DMS153 (cell line): ENCODE measurements around the gene TAS2R3.
A peak's percentile ranks its signal among the peaks of the same experiment; 100 is the strongest.
"Not testable (repeated sequence)": the region's sequence is repeated elsewhere in the genome, so short reads cannot be mapped to it uniquely, and the experiment has no call there.

ENCODE experiments used
- DNase-seq: peaks from one replicate; lab custom pipeline; 2025; lab: John Stamatoyannopoulos, UW

TAS2R3 gene, protein sequence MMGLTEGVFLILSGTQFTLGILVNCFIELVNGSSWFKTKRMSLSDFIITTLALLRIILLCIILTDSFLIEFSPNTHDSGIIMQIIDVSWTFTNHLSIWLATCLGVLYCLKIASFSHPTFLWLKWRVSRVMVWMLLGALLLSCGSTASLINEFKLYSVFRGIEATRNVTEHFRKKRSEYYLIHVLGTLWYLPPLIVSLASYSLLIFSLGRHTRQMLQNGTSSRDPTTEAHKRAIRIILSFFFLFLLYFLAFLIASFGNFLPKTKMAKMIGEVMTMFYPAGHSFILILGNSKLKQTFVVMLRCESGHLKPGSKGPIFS

DNA sequence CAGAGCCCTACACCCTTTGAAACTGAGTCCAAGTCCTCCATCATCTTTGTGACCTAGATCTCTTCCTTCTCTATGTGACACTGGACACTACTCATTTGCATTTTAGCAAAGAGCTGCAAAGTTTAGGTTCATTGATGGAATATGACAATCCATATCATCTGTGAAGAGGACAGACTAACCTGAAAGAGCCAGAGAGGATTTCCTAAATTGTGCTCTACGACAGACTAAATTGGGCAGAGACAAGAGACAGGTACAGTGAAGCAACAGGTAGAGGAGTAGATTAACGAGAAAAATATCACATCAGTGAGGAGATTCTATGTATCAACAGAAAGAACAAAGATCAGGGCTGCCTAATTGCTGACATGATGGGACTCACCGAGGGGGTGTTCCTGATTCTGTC, at the start of gene TAS2R3:
Gene TAS2R3 (plus strand): TSS at position 301 of the 400 bp plus-strand sequence. CDS start 62 bp downstream, at position 363.
- DNase-seq, result no peak

DNA sequence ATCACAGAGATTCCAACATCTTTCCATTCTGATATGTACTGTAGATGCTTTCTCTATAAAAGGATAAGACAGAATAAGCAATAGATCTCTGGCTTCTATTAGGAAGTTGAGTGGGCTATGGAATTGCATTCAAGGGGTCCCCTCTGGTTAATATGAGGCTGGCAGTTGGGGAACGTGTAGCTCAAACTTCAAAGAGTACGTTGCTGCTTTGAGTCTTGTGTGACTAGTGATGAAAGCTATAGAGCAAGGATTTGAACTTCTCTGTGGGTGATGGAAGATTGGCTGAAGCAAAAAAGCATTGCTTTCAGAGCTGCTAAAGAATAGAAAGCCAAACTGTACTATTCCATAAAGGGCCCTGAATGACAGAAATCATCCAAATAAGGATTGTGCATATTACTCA, 49.3 kb upstream of the TAS2R3 start:
- no peak for DNase-seq

DNA sequence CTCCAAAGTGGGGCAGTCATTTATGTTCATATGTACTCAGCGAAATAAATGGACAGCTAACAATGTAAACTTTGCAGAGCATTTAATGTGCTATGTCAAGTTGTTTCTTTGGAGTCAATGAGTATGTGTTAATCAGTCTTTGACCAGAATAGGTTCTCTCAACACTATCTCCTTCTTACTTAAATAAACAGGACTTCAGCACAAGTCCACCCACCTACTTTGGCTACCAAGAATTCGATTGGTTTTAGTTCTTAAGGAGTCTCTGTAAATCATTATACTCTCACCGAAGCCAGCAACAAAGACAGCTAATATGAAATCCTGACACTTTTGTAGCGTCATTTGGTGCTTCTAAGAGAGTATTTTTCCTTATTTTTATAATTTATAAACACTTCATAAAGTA, 48.9 kb upstream of the TAS2R3 start:
- no peak for DNase-seq

DNA sequence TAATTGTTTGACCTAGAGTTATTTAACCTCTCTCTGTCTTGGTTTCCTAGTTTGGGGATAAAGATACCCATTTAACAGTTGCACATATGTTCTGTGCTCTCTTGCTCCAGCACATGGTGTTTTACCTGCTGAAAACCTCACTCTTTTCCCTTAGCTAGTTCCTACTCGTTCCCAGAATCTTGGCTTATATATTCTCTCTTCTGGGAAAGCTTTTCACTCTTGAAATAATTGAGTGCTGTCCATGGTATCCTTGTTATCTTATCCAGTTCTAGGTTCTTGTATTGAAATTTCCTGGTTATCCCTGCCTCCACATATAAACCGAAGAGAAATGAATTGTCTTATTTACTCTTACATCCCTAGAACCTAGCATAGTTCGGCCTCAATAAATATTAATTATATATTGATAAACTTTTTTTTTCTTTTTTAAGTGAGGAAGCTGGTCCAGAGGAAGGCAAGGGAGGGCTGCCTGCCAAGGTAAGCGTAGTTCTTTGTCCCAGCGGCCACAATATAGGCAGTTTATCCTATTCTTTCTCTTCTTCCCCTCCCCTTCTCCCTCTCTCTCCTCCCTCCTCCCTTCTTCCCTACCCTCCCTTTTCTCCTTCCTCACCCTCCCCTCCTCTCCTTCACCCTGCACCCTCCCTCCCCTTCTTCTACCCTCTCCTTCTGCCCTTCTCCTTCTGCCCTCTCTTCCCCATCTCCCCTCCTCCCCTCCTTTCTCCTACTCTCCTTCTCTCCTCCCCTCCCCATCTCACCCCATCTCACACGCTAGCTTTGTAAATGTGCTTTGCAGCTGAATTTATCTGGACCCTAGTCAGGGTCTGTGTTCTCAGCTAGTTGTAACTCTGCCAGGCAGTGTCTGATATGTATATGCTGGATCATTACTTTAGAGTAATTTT, 47.9 kb upstream of the TAS2R3 start:
- no peak for DNase-seq

DNA sequence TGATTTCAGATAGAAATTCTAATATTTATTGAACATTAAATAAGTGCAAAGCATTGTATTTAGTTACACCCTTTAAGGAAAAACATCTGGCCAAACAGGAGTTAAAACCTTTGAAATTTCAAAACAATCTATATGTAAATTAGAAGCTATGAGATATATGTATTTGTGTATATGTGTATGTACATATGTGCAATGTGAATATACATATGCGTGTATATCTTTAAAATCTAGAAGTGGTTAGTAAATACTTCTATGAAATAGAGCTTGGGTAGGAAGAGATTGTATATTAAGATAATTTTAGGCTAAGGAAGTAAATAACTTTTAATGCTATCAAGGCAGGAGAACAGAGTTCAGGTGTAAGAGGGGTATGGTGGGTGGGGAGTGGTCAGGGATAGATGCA, 46.4 kb upstream of the TAS2R3 start:
- DNase-seq, result no peak

DNA sequence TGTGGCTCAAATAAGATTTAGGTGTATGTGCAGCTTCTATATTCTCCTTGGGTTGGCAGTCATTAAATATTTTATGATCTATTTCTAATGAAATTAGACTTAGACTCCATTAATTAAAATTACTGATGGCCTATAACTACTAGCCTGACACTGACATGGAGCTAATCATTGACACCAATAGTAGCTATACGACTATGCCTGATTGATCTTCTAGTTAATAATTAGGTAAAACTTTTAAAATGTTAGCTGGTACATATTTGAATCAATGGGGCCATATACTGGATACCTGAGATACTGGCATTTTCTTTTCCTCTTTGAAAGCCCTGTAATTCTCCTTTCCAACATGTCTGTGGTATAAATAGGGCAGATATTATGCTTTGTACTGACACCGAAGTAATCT, 41.4 kb upstream of the TAS2R3 start:
- DNase-seq, result no peak

DNA sequence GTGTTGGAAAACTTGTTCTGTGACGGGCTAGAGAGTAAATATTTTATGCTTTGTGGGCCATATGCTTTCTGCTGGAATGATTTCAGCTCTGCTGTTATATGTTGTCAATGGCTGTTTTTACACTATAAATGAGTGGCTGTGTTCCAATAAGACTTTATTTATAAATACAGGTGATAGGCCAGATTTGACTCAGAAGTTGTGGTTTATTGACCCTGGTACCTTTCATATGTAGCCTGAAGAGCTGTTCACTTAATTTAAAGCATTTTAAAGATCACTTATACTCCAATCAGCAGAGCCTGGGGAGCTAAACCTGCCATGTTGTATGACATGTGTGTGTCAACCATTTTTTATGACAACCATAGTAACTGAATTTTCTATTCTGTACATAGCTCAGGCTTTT, 34.9 kb upstream of the TAS2R3 start:
- DNase-seq, result no peak

DNA sequence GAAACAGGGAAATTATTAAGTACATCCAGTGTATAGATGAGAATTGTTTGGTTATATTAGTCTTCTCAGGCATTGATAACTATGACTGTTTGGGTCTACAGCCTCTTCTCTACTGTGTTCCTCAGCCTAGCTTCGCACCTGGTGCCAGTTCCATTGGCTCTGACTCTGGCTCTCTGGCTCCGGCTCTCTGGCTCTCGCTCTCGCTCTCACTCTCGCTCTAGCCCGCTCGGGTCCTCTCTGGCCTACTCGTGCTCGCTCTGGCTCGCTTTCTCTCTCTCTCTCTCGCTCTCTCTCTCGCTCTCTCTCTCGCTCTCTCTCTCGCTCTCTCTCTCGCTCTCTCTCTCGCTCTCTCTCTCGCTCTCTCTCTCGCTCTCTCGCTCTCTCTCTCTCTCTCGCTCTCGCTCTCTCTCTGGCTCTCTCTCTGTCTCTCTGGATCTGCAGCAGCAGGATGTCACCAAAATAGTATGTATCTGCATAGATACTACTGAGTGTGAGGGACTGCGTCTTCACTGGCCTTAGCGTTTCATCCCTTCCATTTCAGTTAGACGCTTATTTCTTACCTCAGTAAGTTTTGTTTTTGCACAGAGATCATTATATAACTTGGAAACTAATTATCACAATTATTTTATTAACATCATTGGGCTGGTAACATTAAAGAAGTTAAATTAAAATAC, 32.3 kb upstream of the TAS2R3 start:
- DNase-seq, result no peak

DNA sequence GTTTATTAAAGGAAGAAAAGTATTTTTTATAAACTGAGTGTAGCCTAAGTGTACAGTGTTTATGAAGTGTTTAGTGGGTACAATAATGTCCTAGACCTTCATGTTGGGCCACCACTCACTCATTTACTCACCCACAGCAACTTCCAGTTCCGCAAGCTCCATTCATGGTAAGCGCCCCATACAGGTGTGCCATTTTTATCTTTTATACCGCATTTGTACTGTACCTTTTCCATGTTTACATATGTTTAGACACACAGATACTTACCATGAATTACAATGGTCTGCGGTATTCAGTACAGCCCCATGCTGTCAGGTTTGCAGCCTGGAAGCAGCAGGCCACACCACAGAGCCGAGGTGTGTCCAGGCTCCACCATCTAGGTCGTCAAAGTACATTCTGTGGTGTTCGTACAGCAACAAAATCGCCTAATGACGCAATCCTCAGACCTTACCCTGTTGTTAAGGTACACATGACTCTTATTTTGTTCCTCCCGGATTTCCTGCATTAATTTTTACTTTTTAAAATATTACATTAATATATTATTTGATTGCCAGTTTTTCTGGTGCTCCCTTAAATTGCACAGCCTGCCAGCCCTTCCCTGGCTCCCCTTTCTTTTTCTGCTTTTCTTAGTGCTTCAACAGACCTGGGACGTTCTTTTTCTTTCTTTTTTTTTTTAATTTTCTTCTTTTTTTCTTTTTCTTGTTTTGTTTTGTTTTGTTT, 26.6 kb upstream of the TAS2R3 start:
- peak; percentile 27 for DNase-seq

DNA sequence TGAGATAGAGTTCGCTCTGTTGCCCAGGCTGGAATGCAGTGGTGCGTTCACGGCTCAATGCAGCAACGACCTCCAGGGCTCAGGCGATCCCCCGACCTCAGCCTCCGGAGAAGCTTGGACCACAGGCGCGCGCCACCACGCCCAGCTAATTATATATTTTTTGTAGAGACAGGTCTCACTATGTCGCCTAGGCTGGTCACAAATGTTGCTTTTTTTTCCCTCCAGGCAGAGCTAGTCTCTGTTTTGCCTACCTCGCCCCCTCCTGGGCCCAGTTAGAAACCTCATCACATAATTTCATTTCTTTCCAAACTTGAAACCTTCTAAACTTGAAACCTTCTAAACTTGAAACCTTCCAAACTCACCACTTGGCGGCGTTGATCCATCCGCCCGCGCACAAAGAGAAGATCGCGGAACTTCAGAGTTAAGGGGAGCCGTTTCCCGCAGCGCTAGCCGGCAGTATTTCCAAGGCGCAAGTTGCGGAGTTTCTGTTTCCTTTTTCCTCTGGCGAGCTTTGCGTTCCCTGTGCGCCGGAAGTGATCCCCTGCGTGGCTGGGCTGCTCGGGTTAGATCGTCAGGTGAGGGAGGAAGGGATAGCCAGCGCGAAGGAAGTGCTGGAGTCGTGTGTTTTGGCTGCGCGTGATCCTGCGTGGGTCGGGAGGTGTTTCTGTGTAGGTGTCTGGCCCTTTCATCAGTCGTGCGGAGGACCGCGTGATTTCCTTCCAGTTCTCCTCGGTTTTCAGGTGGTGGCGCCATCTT, 25.9 kb upstream of the TAS2R3 start, which contains the start of gene SSBP1:
Gene SSBP1 (plus strand): TSS at position 523 of the 756 bp plus-strand sequence. CDS start 809 bp downstream, outside the sequence.
- DNase-seq, result peak; percentile 91

DNA sequence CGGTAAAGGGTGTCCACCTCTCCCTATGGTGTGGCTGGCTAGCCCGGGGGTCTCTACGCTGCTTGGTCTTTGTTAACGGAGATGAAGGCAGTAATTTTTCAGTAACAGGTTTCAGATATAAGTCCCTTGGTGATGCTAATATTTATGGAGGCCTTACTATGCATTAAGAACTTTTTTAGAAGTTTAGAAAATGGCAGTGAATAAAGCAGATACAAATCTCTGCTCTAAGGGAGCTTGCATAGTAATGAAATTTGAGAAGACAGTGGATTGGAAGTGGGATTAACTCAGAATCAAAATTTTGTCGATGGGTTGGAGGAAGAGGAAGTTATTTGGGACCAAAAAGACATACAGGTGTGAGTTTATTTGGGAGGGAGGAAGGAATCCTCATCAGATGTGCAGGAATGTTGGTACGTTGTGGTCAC, 25.3 kb upstream of the TAS2R3 start:
- DNase-seq, result peak; percentile 46

DNA sequence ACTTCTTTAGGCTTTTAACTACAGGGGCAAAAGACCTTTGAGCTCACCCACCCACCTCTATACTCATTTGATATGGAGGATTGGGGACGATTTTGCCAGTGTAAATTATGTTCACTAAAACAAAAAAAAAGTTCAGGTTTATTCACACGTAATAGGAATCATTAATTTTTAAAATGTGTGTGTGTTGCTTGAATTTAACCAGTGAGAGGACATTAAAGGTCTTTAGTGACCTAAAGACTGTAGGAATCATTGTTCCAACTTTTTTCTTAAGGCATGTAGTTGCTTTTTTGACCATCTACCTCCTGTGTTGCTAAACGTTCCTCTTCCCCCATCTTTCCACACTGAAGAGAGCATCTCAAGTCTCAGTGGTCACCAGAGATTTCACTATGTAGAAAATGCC, 24.6 kb upstream of the TAS2R3 start:
- no peak for DNase-seq

DNA sequence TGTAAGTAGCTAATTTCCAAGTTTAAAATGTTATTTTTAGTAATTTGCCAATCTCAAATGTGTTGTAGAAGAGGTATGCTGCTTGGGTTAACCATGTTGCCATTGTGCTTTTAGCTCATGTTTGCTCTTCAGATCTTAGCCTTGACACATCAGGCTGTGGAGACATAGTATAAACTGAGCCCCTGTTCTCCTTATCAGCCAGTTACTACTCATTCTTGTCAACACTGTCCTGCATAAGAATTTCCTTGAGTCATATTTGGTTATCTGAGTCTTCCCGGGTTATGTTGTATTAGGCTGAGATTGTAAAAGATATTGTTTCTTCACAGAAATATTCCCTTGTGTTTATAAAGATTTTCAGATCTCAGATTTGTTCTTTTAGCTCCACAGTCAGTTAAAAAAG, 21.7 kb upstream of the TAS2R3 start:
- DNase-seq, result no peak

DNA sequence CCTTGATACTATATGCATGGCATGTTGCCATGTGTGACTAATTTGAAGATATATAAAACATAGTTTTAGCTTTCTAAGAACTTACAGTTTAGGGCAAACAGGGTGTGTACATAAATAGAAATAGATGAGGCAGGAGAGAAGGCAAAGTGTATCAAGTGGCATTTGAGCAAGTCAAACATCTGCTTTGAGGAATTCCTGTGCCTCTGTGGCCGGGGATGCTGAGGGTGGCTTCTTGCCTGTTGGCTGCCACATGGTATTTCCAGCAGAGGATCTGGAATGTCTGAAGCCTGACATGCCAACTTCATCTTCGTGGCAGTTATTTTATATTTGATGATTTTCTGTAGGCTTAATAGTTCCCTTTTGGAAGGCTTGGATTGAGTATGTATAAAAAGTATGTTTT, 19.8 kb upstream of the TAS2R3 start:
- DNase-seq, result no peak

DNA sequence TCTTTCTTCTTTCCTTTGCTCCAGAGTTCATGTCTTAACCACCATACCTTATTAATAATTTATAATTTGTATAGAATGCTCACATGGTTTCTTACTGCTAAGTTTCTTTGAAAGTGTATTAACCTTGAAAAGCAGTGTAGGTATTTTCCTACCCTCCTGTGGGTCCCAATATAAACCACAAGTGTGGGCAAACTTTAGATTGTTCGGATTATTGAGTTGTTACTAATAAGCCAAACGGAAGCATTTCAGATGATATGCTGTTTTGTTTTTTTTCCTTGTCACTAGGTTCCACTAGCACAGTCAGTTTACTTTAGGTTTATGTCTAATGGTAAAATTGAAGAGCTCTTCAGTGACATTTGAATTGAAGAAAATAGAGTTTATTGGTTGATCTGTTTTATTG, 15.5 kb upstream of the TAS2R3 start:
- DNase-seq, result no peak

DNA sequence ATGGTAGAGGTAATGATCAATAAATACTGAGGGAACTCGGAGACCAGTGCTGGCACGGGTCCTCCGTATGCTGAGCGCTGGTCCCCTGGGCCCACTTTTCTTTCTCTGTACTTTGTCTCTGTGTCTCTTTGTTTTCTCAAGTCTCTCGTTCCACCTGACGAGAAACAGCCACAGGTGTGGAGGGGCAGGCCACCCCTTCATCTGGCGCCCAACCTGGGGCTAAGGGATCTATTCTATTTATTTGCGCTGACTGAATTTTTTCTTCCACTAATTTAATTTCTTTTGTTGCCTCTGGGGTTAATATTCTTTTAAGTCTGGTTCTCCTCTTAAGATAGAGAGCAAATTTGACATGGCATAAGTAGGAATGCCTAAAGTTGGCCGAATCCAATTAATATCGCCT, 12.0 kb upstream of the TAS2R3 start:
- DNase-seq, result not testable (repeated sequence)

DNA sequence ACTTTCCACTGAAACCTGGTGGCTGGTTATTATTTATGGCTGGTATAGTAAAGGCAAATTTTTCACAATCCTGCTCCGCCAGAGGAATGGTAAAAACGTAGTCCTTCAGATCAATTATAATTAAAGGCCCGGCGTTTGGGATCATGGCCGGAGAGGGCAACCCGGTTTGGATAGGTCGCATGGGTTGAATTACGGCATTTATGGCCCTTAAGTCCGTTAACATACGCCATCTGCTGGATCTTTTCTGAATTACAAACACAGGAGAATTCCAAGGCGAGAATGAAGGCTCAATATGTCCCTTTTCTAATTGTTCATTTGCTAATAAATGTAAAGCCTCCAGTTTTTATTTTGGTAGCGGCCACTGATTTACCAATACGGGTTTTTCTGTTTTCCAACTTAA, 11.3 kb upstream of the TAS2R3 start:
- DNase-seq, result no peak

DNA sequence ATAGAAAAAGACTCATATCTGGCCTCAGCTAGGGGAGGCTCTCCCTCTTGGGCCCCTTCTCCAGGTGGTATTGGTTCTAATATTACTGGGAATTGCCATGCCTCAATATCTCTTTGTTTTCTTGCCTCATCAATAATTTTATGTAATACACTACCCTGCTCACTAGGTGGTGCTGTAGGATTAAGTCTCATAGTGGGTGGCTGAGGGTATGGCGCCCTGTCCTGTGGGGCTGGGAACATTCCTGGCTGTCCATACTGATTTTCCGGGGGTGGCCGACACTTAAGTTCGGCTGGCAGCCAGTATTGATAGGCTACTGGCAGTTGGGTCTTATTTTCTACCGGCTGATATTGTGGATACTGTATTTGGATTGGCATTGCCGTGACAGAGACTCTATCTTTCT, 9.0 kb upstream of the TAS2R3 start:
- no peak for DNase-seq

DNA sequence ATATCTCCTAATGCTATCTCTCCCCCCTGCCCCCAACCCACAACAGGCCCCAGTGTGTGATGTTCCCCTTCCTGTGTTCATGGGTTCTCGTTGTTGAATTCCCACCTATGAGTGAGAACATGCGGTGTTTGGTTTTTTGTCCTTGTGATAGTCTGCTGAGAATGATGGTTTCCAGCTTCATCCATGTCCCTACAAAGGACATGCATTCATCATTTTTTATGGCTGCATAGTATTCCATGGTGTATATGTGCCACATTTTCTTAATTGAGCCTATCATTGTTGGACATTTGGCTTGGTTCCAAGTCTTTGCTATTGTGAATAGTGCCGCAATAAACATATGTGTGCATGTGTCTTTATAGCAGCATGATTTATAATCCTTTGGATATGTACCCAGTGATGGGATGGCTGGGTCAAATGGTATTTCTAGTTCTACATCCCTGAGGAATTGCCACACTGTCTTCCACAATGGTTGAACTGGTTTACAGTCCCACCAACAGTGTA, 6.2 kb downstream of the TAS2R3 start:
- DNase-seq, result not testable (repeated sequence)

DNA sequence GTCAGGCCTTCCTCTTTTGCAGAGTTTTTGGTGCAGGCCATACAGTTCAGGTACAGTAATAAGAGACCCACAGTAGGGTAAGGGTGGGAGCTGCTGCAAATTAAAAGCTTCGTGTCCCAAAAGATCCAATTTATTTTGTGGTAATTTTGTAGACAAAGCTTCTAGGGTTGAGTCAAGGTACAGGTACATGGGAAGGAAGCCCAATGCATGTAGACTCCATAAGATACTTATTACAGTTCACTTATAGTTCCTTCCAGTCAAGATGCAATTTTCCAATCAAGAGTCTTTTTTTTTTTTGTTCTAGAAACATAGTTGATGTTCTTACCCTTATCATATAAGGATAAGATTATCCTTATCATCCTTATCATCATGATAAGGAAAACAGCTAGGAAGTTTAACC, 12.5 kb downstream of the TAS2R3 start, which contains the start of gene TAS2R4:
Gene TAS2R4 (plus strand): TSS at position 301 of the 400 bp plus-strand sequence. CDS start 1,815 bp downstream, outside the sequence.
- DNase-seq, result no peak
